OCI-LY7 (cell line): ENCODE results near the gene OGT.
"Not testable (repeated sequence)": the region's sequence is repeated elsewhere in the genome, so short reads cannot be mapped to it uniquely, and the experiment has no call there.

Source experiments
- CTCF ChIP-seq: fragments of 200-600 bp; sonication (generic); conservative IDR thresholded peaks from 2 replicates; pipeline ENCODE4 v1.5.1; 2014; ENCODE audit warnings: mild to moderate bottlenecking, antibody characterized with exemption, low read length, moderate library complexity, mixed read lengths
- EZH2phosphoT487 ChIP-seq: fragments of 200-600 bp; sonication (generic); IDR thresholded peaks from 2 replicates; pipeline ENCODE4 v1.6.1; 2018; ENCODE audit warnings: low read depth, borderline replicate concordance, mild to moderate bottlenecking, mixed run types, antibody characterized with exemption, low read length, moderate library complexity, mixed read lengths

GRCh38 chrX:71571390-71571789 lies 38.5 kb downstream of the OGT start:
- not testable (repeated sequence) for TF ChIP-seq CTCF, EZH2phosphoT487
